T-cell (primary cell): ENCODE results near the gene TCF7L1. TPM values are rescaled to one million over a fixed set of nuclear protein-coding genes. Genes with fewer than 3 reads are reported as not detected.

Source experiments
- ATAC-seq, 4 experiments: fragments of 200-7000 bp in 3 of 4; fragments of 150-1000 bp in 1 of 4; cut with Tn5 transposase; replicated peaks in 1 of 4; 1 replicate in 3 of 4; 2 replicates in 1 of 4; pipeline ENCODE4 v1.10.0; 2021; ENCODE audit warnings: moderate library complexity in 3 of 4, mild to moderate bottlenecking in 2 of 4, moderate number of reproducible peaks in 1 of 4
- CTCF ChIA-PET, 2 donors: fragments of 300-600 bp; sonication (Branson Sonifier 250); formaldehyde crosslinking; loops; one replicate each; lab custom pipeline; 2022; ENCODE audit warnings: antibody characterized with exemption in 2 of 2; lab: Charles Lee
- POLR2A ChIA-PET, 2 donors: fragments of 300-600 bp; sonication (Branson Sonifier 250); formaldehyde crosslinking; loops; one replicate each; lab custom pipeline; 2022; ENCODE audit warnings: antibody characterized with exemption in 2 of 2; lab: Charles Lee
- DNase-seq, 35 experiments: peaks; one replicate each; pipeline versions ENCODE4 v3.0.0 to v3.0.0-alpha.2; 2013 to 2023
- H3K27ac ChIP-seq: one replicate; pipeline ENCODE4 v1.5.1; 2013; ENCODE audit warnings: low read length
- H3K27me3 ChIP-seq, 2 experiments: replicated peaks in 1 of 2; 1 replicate in 1 of 2; 2 replicates in 1 of 2; pipeline versions ENCODE4 v1.6.1 to v1.7.0; 2013; ENCODE audit warnings: low read length in 1 of 2, mixed read lengths in 1 of 2; ENCODE audit not compliant: control insufficient read depth in 2 of 2, insufficient read depth in 2 of 2; ENCODE audit errors: extremely low read depth in 1 of 2
- H3K36me3 ChIP-seq, 2 donors: 1 replicate in 1 of 2; 2 replicates in 1 of 2; pipeline versions ENCODE4 v1.6.1 to v1.7.0; 2013; ENCODE audit warnings: low read length in 1 of 2; ENCODE audit not compliant: control insufficient read depth in 2 of 2, insufficient read depth in 1 of 2; ENCODE audit errors: extremely low read depth in 1 of 2
- H3K4me1 ChIP-seq, 2 experiments: 1 replicate in 1 of 2; 2 replicates in 1 of 2; pipeline versions ENCODE4 v1.6.1 to v1.7.0; 2013; ENCODE audit warnings: low read length in 2 of 2, mixed read lengths in 1 of 2; ENCODE audit not compliant: insufficient read depth in 2 of 2, control insufficient read depth in 1 of 2; ENCODE audit errors: extremely low read depth in 1 of 2
- H3K4me3 ChIP-seq, 2 donors: 1 replicate in 1 of 2; 2 replicates in 1 of 2; pipeline versions ENCODE4 v1.5.1 to v1.7.0; 2013; ENCODE audit warnings: mild to moderate bottlenecking in 2 of 2, low read length in 1 of 2, moderate library complexity in 1 of 2; ENCODE audit not compliant: control insufficient read depth in 1 of 2; ENCODE audit errors: extremely low read depth in 1 of 2
- H3K9me3 ChIP-seq: 2 replicates; pipeline ENCODE4 v1.7.0; 2013
- H3K27ac Mint-ChIP-seq, 2 donors: one replicate each; pipeline ENCODE4 v1.8.0; 2020 to 2021; ENCODE audit warnings: mild to moderate bottlenecking in 2 of 2, mixed read lengths in 2 of 2
- H3K27me3 Mint-ChIP-seq, 2 donors: one replicate each; pipeline ENCODE4 v1.8.0; 2021 to 2022; ENCODE audit warnings: mixed read lengths in 2 of 2
- H3K36me3 Mint-ChIP-seq: one replicate; pipeline ENCODE4 v1.8.0; 2021; ENCODE audit warnings: mixed read lengths
- H3K4me1 Mint-ChIP-seq, 3 donors: one replicate each; pipeline ENCODE4 v1.8.0; 2020 to 2022; ENCODE audit warnings: mixed read lengths in 3 of 3, mild to moderate bottlenecking in 1 of 3
- H3K4me3 Mint-ChIP-seq, 3 donors: one replicate each; pipeline ENCODE4 v1.8.0; 2020 to 2022; ENCODE audit warnings: mild to moderate bottlenecking in 3 of 3, mixed read lengths in 3 of 3, moderate library complexity in 3 of 3
- H3K9me3 Mint-ChIP-seq, 3 donors: one replicate each; pipeline ENCODE4 v1.8.0; 2020 to 2022; ENCODE audit warnings: mixed read lengths in 3 of 3
- WGBS: methylation state at CpG from one replicate; pipeline ENCODE4 v1.1.5; 2013; ENCODE audit warnings: missing lambda C conversion rate; ENCODE audit not compliant: insufficient coverage; 5-methylcytosine and 5-hydroxymethylcytosine counted together
- total RNA-seq, 35 experiments: library from RNA in 6 of 35; stranded (reverse) in 6 of 35; fragments of 120-200 nt in 1 of 35; gene quantifications; one replicate each; pipeline versions ENCODE4 v1.2.1 to v1.2.4 and lab custom pipeline; 2013 to 2026

Gene TCF7L1
- total RNA-seq, 5 donors from 2014 or later (not counting 1 experiment from before 2014, with no cell fraction given) = 0.07 to 0.16 (median 0.15) TPM; not detected in 2

- Histone ChIP-seq H3K27me3 (peaks cover 0 to 19% of the 10 kb centered on the region in 2 experiments), H3K4me1 (no peaks in the 10 kb centered on the region), H3K27ac (no peak overlapping the region), H3K36me3 (no peaks in the 10 kb centered on the region), H3K4me3 (no peak overlapping the region), H3K9me3 (no peaks in the 10 kb centered on the region)
- Mint-ChIP-seq H3K4me1 (no peaks in the 10 kb centered on the region), H3K27ac (no peak overlapping the region), H3K9me3 (no peaks in the 10 kb centered on the region), H3K4me3 (no peak overlapping the region), H3K27me3 (peaks cover 0 to 17% of the 10 kb centered on the region in 2 donors), H3K36me3 (no peaks in the 10 kb centered on the region)
- ChIA-PET POLR2A (no interaction called here), CTCF (interaction anchor here in 1 of 2 donors (0.5 kb wide), 1 partner anchor 252 kb away, joined by 5 read pairs; no protein-coding TSS in a partner anchor)
- ATAC-seq (no peak), DNase-seq (no peak)
- WGBS = no CpG with 5 or more reads among the region's 5 CpGs
Observed at GRCh38 chr2:85188852-85189251, 55.7 kb downstream of the TCF7L1 start.

- Mint-ChIP-seq H3K9me3 (no peaks in the 10 kb centered on the region), H3K4me1 (no peaks in the 10 kb centered on the region), H3K36me3 (no peaks in the 10 kb centered on the region), H3K4me3 (no peak overlapping the region), H3K27ac (no peak overlapping the region), H3K27me3 (peaks cover 0 to 24% of the 10 kb centered on the region in 2 donors)
- POLR2A ChIA-PET = no interaction called here
- Histone ChIP-seq H3K36me3 (no peaks in the 10 kb centered on the region), H3K9me3 (no peaks in the 10 kb centered on the region), H3K27ac (no peak overlapping the region), H3K4me1 (no peaks in the 10 kb centered on the region), H3K4me3 (no peak overlapping the region), H3K27me3 (peaks cover 0 to 24% of the 10 kb centered on the region in 2 experiments)
- WGBS = 78% methylated on average over 12 of the region's 12 CpGs
- ATAC-seq (no peak), DNase-seq (no peak)
- CTCF ChIA-PET = no interaction called here
Observed at GRCh38 chr2:85189606-85190270, 56.5 kb downstream of the TCF7L1 start.

- 79% methylated on average over 2 of the region's 2 CpGs for WGBS
- no peak overlapping the region for H3K27ac Mint-ChIP-seq
- Histone ChIP-seq H3K4me3 (no peak overlapping the region), H3K27ac (no peak overlapping the region), H3K36me3 (no peaks in the 10 kb centered on the region), H3K4me1 (no peaks in the 10 kb centered on the region), H3K27me3 (peaks cover 0 to 32% of the 10 kb centered on the region in 2 experiments), H3K9me3 (no peaks in the 10 kb centered on the region)
- no peak for ATAC-seq
- no peaks in the 10 kb centered on the region for H3K9me3 Mint-ChIP-seq
- no peaks in the 10 kb centered on the region for H3K4me1 Mint-ChIP-seq
- H3K27me3 Mint-ChIP-seq = peaks cover 0 to 22% of the 10 kb centered on the region in 2 donors
- ChIA-PET POLR2A (no interaction called here), CTCF (no interaction called here)
- H3K36me3 Mint-ChIP-seq = no peaks in the 10 kb centered on the region
- no peak for DNase-seq
- H3K4me3 Mint-ChIP-seq = no peak overlapping the region
Observed at GRCh38 chr2:85191157-85191556, 58.0 kb downstream of the TCF7L1 start.

DNA sequence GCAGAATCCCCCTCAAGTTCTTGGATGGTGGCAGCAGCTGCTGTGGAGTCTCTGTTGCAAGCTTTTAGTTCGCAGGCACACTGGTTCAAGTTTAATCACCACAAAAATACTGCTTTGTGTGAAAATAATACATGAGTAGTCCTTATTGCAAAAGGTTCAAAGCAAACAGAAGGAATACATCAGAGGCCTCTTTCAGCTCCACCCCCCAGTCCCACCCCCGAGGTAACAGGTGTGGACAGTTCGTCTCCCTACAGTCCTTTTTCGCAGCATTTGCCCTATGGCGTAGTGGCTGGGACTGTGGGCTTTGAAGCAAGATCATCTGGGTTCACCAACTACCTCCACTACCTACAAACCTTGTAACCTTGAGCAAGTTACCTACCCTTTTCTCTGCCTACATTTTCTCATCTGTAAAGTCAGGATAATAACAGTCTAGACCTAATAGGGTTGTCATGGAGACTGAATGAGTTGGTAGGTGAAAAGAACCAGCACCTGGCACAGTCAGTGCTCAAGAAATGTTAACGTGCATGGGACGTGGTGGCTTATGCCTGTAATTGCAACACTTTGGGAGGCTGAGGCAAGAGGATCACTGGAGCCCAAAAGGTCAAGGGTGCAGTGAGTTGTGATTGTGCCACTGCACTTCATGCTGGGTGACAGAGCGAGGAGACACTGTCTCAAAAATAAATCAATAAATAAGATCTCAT, 61.7 kb downstream of the TCF7L1 start:
- Histone ChIP-seq H3K9me3 (no peaks in the 10 kb centered on the region), H3K27me3 (peaks cover 0 to 29% of the 10 kb centered on the region in 2 experiments), H3K4me3 (no peak overlapping the region), H3K36me3 (no peaks in the 10 kb centered on the region), H3K27ac (no peak overlapping the region), H3K4me1 (no peaks in the 10 kb centered on the region)
- no peaks in the 10 kb centered on the region for H3K4me1 Mint-ChIP-seq
- no peaks in the 10 kb centered on the region for H3K9me3 Mint-ChIP-seq
- DNase-seq = no peak
- no peak for ATAC-seq
- H3K4me3 Mint-ChIP-seq = no peak overlapping the region
- ChIA-PET CTCF (no interaction called here), POLR2A (no interaction called here)
- no peaks in the 10 kb centered on the region for H3K36me3 Mint-ChIP-seq
- H3K27me3 Mint-ChIP-seq = peaks cover 9 to 27% of the 10 kb centered on the region in 2 donors
- no peak overlapping the region for H3K27ac Mint-ChIP-seq
- 77% methylated on average over 5 of the region's 8 CpGs for WGBS

- Mint-ChIP-seq H3K27ac (no peak overlapping the region), H3K27me3 (peaks cover 10 to 23% of the 10 kb centered on the region in 2 donors), H3K4me1 (no peaks in the 10 kb centered on the region), H3K36me3 (no peaks in the 10 kb centered on the region), H3K4me3 (no peak overlapping the region), H3K9me3 (no peaks in the 10 kb centered on the region)
- Histone ChIP-seq H3K9me3 (no peaks in the 10 kb centered on the region), H3K4me3 (no peak overlapping the region), H3K36me3 (no peaks in the 10 kb centered on the region), H3K27me3 (peaks cover 0 to 27% of the 10 kb centered on the region in 2 experiments), H3K4me1 (no peaks in the 10 kb centered on the region), H3K27ac (no peak overlapping the region)
- ATAC-seq (no peak), DNase-seq (no peak)
- CTCF ChIA-PET = no interaction called here
- 73% methylated on average over 5 of the region's 5 CpGs for WGBS
- POLR2A ChIA-PET = no interaction called here
Observed at GRCh38 chr2:85195956-85196355, 62.8 kb downstream of the TCF7L1 start.

GRCh38 chr2:85199698-85200097, 66.5 kb downstream of the TCF7L1 start:
- Histone ChIP-seq H3K36me3 (no peaks in the 10 kb centered on the region), H3K9me3 (no peaks in the 10 kb centered on the region), H3K27ac (no peak overlapping the region), H3K4me1 (no peaks in the 10 kb centered on the region), H3K27me3 (peaks cover 0 to 16% of the 10 kb centered on the region in 2 experiments), H3K4me3 (no peak overlapping the region)
- DNase-seq = no peak
- H3K27ac Mint-ChIP-seq = no peak overlapping the region
- H3K36me3 Mint-ChIP-seq = no peaks in the 10 kb centered on the region
- H3K4me1 Mint-ChIP-seq = no peaks in the 10 kb centered on the region
- CTCF ChIA-PET = no interaction called here
- 80% methylated on average over 2 of the region's 3 CpGs for WGBS
- no peak for ATAC-seq
- no peak overlapping the region for H3K4me3 Mint-ChIP-seq
- no peaks in the 10 kb centered on the region for H3K9me3 Mint-ChIP-seq
- POLR2A ChIA-PET = no interaction called here
- H3K27me3 Mint-ChIP-seq = peaks cover 9 to 14% of the 10 kb centered on the region in 2 donors
